HG02571 (cell line): ENCODE measurements around the gene ANXA4.
A peak's percentile ranks its signal among the peaks of the same experiment; 100 is the strongest.
"Not testable (repeated sequence)": the region's sequence is repeated elsewhere in the genome, so short reads cannot be mapped to it uniquely, and the experiment has no call there.

ENCODE experiments used
- ATAC-seq: cut with Tn5 transposase; IDR thresholded peaks from one replicate; pipeline ENCODE4 v1.9.1; 2021; ENCODE audit warnings: mild to moderate bottlenecking, moderate library complexity; ENCODE audit not compliant: unreplicated experiment

ANXA4 gene

GRCh38 chr2:69802781-69803367 lies 60.9 kb downstream of the ANXA4 start:
- ATAC-seq: peak; percentile 62

GRCh38 chr2:69804416-69804815 lies 62.5 kb downstream of the ANXA4 start:
- ATAC-seq: no peak

GRCh38 chr2:69805887-69806286 lies 64.0 kb downstream of the ANXA4 start:
- no peak for ATAC-seq

- ATAC-seq: no peak
Observed at GRCh38 chr2:69807821-69808540, 66.0 kb downstream of the ANXA4 start.

- ATAC-seq: no peak
Observed at GRCh38 chr2:69810550-69810949, 68.6 kb downstream of the ANXA4 start.

GRCh38 chr2:69811018-69811417 lies 69.1 kb downstream of the ANXA4 start:
- ATAC-seq: no peak

GRCh38 chr2:69811591-69811990 lies 69.7 kb downstream of the ANXA4 start:
- no peak for ATAC-seq

- no peak for ATAC-seq
Observed at GRCh38 chr2:69815717-69816116, 73.8 kb downstream of the ANXA4 start.

- no peak for ATAC-seq
Observed at GRCh38 chr2:69816923-69817542, 75.1 kb downstream of the ANXA4 start.

- ATAC-seq: no peak
Observed at GRCh38 chr2:69817729-69818501, 76.0 kb downstream of the ANXA4 start.

- ATAC-seq: no peak
Observed at GRCh38 chr2:69827796-69828540, 86.0 kb downstream of the ANXA4 start.

- ATAC-seq: peak; percentile 3
Observed at GRCh38 chr2:69828938-69829255, 87.0 kb downstream of the ANXA4 start.

- peak; percentile 92 for ATAC-seq
Observed at GRCh38 chr2:69829256-69830044, 87.5 kb downstream of the ANXA4 start, which contains the start of gene GMCL1. Gene GMCL1, plus strand, starts transcription at chr2:69829660. Its CDS starts 233 bp downstream, at chr2:69829893.

- ATAC-seq: peak; percentile 24
Observed at GRCh38 chr2:69830045-69830905, 88.3 kb downstream of the ANXA4 start.

GRCh38 chr2:69830906-69831241 lies 88.9 kb downstream of the ANXA4 start:
- not testable (repeated sequence) for ATAC-seq

- ATAC-seq: no peak
Observed at GRCh38 chr2:69831354-69831905, 89.5 kb downstream of the ANXA4 start.

- no peak for ATAC-seq
Observed at GRCh38 chr2:69833752-69834151, 91.8 kb downstream of the ANXA4 start.

GRCh38 chr2:69835666-69836065 lies 93.7 kb downstream of the ANXA4 start:
- ATAC-seq: no peak

GRCh38 chr2:69836316-69836715 lies 94.4 kb downstream of the ANXA4 start:
- ATAC-seq: no peak
